ENCODE measurements around the gene CCDC24. TPM values are rescaled to one million over a fixed set of nuclear protein-coding genes. Genes with fewer than 3 reads are reported as not detected.

Gene CCDC24
- total and polyA plus RNA-seq, 2 of the 13 experiments (the other 11 are each of a cell fraction or from before 2014, with no cell fraction given) = 1.4 to 2.9 TPM

DNA sequence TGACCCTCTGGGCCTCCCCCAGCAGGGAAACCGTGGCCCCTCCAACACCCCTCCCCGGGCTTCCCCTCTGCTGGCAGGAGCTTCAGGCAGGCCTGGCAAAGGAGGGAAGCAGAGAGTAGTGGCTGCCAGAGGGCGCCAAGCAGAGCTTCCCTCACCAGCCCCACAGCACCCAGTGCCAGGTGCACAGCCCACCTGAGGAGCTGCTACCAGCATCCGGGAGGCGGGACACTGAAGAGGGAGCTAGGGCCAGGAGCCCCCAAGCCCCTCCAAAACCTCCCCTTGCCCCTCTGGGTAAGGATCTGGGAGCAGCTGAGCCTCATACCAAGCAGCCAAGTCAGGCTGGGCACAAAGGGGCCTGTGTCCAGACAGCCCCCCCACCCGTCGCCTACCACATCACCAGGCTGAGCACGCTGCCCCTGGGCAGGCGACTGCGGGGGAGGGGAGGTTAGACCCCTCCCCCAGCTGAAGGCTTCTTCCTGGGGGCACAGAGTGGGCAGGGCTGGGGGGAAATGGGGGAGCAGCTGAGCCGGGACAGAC, 19.6 kb downstream of the CCDC24 start (continued):
- TF ChIP-seq MYPOP (CRISPR knock-in tag; IDR thresholded peaks at IDR 0.05) (no peak), CENPX (CRISPR knock-in tag; IDR thresholded peaks at IDR 0.05) (no peak), RCOR2 (CRISPR knock-in tag; IDR thresholded peaks at IDR 0.05) (no peak), ISL2 (CRISPR knock-in tag; IDR thresholded peaks at IDR 0.05) (no peak), MZF1 (CRISPR knock-in tag; IDR thresholded peaks at IDR 0.05; ENCODE audit: borderline replicate concordance) (no peak), ZFY (CRISPR knock-in tag; IDR thresholded peaks at IDR 0.05) (no peak), ZSCAN25 (CRISPR knock-in tag; IDR thresholded peaks at IDR 0.05) (no peak), AHDC1 (CRISPR knock-in tag; IDR thresholded peaks at IDR 0.05; ENCODE audit: borderline replicate concordance) (no peak), NCOR1 (IDR thresholded peaks at IDR 0.05; ENCODE audit: borderline replicate concordance, low read length) (no peak), ZBTB43 (CRISPR knock-in tag; conservative IDR thresholded peaks at IDR 0.05) (no peak), ZNF883 (CRISPR knock-in tag; IDR thresholded peaks at IDR 0.05; ENCODE audit: not compliant biosample characterization) (no peak), AGO2 (optimal IDR thresholded peaks at IDR 0.05; ENCODE audit: low read depth, low read length) (peak; percentile 28), NFKBIZ (CRISPR knock-in tag; IDR thresholded peaks at IDR 0.05) (no peak)
- TF ChIP-seq, protein P1, sequence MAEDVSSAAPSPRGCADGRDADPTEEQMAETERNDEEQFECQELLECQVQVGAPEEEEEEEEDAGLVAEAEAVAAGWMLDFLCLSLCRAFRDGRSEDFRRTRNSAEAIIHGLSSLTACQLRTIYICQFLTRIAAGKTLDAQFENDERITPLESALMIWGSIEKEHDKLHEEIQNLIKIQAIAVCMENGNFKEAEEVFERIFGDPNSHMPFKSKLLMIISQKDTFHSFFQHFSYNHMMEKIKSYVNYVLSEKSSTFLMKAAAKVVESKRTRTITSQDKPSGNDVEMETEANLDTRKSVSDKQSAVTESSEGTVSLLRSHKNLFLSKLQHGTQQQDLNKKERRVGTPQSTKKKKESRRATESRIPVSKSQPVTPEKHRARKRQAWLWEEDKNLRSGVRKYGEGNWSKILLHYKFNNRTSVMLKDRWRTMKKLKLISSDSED (CRISPR knock-in tag; IDR thresholded peaks at IDR 0.05) = no peak

Data from HepG2 (cell line).